Stimulated activated CD4-positive, alpha-beta T cell treated with anti-CD3 and anti-CD28 coated beads, TNF-alpha, amount 100 ng/mL, for 48 hours (primary cell): ENCODE data around the gene SLC25A21.
"Not testable (repeated sequence)": the region's sequence is repeated elsewhere in the genome, so short reads cannot be mapped to it uniquely, and the experiment has no call there.

Source experiments
- DNase-seq, 3 donors: peaks; one replicate each; pipeline ENCODE4 v3.0.0-alpha.2; 2020; ENCODE audit warnings: low read depth in 3 of 3

Gene SLC25A21

DNA sequence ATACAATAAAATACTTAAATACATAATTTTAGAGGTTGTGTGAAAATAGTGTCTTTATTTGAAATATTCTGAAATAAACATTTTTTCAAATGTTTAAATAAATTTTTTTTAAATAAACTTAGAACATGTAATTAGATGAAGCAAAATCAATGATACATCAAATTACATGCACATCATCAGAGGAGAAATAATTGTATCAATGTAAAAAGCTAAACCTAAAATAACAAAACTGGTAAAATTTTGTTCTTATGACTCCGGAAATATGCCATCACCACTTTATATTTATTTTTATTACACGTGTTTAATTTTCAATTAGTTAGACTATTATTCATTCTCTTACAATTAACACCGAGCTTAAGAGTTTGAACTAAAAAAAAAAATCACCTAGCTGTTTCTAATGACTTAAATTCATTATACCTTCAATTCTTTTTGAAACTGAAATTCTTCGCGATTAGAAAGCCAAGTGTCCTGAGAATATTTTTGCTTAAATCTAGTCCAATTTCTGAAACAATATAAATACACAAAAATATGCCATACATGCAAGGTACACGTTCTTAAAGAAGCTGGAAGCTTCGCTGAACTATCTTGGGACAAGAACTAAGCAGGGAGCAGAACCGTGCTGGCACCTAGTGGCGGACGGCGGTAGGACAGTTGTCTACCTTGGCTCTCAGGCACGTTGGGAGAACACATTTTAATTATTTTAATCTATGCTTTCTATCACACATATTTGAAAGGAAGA, 230.5 kb downstream of the SLC25A21 start:
- DNase-seq: peak; percentile 15 to 31 (median 26)

DNA sequence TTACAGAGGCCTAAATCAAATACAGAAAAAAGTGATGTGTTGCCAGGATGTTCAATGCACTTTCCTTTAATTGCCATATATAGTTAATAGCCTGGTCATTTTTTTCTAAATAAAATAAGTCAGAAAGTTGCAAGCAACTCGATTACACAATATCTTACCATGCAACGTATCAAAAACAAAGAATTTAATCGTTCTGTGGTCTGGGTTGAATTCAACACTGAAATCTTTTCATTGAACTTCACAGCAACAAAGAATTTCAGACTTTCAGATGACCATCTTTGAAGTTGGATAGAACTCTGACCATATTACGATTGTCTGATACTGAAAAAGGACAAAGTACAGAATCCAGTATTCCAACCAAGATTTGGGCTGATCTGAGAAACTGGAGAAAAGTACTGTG, 231.9 kb downstream of the SLC25A21 start:
- no peak for DNase-seq

DNA sequence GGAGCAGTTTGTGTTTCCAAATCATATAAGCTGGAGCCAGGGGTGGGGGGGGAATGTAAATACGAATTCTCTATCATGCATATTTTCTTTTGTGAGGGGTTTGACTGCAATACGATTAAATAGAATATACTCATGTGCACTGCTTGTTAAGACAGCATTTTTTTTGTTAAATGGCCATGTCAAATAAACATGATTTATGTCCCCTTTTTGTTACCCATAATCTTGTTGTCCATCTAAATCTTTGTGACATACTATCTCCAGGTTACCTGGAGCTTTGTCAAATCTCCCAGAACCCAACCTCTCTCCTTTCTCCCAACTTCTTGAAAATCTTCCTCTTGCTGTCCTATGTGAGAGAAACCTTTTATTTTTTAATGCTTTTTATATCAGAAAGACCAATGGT, 233.1 kb downstream of the SLC25A21 start:
- DNase-seq: no peak

DNA sequence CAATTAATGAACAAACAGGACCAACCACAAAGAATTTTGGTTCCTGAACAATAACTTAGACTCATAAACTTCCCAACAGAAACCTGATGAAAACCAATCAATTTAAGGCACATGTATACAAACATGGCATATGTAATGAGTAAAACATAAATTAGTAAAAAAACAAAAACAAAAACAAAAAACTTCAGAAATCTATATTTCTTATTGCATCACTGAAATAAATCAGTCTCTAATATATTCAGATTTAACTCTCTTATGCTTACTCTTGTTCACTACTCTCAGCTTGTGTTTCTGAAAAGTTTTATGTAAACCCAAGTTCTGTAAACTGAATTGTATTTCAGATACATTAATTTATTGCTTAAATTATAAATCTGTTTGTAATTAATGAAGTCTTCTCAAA, 233.7 kb downstream of the SLC25A21 start:
- DNase-seq: no peak

DNA sequence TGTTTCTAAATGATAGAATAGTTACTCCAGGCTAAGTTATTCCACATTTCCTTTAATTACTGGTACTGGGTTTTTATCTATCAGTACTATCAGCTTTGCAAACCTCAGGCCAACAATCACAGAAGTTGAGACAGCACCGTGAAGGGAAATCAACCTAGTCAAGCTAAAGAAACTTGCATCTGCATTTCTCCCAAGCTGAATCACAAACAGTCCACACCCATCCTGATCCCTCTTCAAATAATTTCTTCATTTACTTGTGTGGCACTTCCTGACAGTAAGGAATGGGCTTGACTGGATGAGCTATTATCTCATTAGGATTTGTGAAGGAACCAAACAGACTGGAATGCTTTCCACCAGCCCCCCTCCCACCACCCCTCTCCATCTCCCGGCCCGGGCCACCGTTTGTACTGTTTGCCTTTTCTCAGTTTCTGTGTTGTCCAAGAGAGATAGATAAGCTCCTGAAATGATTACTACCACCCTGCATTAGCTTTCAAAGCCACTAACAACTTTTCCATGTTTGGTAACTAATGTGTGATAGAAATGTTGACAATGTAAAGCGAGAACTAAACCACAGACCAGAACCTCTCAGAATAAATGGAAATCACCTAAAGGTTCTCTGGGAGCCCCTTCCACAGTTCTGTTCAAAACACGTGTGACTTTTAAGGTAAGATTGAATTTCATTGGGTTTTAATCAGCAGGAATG, 236.3 kb downstream of the SLC25A21 start:
- no peak for DNase-seq

DNA sequence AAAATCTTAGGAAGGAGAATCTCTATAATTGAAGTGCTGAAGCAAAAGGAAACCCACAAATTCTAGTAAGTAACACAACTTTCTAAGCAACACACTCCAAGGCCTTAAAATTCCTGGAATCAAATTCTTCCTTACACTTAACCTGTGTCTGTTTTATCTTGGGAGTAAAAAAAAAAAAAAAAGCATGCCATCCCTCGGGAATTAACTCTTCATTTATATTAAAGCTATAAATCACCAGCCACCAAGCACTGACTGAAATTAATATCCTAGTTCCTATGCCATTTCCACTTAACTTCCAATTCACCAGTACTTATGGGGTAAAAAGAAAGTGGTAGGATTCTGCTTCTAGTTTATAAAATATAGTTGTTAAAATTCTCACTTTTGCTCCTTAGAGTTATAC, 238.1 kb downstream of the SLC25A21 start:
- no peak for DNase-seq

DNA sequence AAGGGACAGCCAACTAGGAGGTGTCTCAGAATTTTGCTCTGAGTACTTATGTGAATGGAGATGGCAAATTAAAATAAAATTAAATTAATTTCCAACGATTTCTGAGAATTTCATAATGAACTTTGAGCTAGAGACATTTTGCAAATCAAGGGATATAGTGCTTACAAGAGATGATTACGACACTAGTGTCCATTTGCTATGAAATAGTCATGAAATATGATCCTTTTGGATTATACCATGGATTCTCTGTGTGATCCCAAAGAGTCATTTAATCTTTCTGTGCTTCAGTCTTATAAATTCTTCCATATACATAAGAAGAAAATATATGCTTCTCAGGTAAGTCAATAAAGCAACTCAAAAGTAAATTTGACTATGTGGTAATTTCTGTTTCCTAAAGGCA, 240.6 kb downstream of the SLC25A21 start:
- no peak for DNase-seq

DNA sequence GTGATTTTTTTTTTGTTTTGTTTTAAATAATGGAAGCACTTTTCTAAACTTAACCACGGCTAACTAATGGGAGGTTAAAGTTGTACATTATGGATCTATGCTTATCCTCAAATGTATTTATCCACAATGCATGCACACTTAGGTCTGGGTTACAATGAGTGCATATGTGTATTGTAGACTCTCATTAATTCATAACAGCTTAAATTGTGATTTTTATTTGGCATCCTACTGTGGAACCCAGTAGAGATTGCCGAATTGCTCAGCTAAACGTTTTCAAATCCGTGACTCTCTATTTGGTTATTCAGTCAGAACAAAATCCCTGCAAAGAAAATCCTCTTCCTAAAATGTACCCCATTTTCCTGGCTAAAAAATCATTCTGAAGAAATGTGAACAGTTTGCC, 244.0 kb downstream of the SLC25A21 start:
- DNase-seq: no peak

DNA sequence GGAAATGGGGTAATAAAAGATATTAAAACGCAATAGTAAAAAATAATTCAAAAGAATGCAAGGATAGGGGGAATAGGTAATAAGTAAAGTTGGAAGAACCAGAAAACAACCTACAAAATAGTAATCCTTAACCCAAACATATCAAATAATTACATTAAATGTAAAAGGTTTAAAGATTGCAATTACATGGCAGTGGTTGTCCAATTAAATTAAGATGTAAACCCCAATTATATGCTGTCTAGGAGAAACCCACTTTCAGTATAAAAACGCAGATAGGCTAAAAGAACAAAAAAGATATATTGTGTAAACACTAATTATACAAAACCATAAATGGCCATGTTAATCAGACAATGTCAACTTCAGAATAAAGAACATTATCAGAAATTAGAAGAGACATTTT, 247.3 kb downstream of the SLC25A21 start:
- no peak for DNase-seq

DNA sequence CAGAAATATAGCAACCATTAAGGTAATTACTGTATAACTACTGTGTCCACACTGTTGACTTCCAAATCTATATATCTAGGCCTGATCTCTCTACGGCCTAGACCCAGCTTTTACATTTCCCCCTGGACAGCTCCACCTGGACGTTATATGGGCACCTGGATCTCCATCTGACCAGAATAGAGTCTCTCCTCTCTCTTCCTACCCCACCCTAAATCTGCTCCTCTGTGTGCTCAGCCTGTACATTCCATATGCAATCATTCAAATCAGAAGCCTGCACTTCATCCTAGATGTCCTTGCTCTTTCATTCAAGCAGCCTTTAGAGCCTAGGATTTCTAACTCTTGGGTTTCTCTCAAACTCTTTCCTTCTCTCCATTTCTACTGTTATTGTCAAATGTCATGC, 255.7 kb downstream of the SLC25A21 start:
- no peak for DNase-seq

DNA sequence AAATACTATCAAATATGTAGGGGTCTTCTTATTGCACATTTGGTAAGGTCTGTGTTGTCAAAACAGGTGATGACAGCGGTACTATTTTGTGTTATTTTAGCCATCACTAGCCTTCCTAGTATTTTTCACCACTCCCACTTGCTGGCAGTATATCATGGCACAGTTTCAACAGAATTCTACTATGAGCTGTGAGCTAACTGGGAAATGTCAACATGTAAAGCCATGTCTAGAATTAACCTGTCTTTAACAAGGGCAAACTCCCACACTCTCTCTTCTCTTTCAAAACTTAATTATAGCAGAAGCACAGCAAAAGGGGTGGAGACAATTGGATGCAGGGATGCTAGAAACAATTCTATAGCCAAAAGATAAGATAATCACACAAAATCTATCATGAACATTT, 257.3 kb downstream of the SLC25A21 start:
- no peak for DNase-seq

DNA sequence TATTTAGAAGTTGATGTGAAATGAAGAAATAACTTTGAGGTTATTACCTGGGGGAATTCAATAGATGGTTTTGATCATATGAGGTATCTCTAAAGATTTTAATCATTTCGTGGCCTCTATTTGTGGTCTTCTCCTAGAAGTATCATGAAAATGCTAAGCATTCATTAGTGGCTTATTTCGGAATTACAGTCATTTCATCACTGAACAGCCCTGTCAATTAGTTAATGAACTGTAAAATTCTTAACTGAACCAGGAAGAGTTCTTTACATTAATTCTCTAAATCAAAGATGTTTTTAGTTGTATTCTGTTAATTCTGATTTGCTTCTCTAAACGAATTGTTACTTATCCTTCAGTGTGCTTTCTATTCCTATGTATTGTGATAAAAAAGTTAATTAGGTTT, 261.8 kb downstream of the SLC25A21 start:
- no peak for DNase-seq

DNA sequence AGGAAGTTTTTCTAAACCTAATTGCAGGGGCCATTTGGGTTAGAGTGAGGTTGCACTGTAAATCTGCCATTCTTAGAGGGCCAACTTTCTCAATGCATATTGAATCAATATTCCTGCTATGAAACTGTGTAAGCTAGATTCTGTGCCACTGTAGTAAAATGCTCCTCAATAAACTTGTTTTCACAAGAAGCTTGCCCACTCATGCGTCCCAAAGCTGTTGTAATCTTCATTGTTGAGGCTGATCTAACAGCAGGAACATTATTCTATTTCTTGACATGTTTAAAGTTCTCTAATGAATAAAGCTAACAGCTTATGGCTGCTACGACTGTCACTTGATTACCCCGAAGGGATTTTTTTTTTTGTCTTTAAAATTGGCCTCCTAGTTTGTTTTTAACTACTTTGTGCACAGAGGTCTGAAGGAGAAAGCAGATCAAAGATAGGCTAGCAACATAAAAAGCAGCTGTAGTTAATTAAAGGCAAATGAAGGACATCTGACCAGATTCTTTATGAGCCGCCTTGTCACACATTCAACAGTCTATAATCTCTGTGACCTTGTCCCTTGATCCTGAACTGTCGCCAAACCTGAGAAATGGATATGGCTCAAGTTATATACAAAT, 267.0 kb downstream of the SLC25A21 start:
- no peak for DNase-seq

DNA sequence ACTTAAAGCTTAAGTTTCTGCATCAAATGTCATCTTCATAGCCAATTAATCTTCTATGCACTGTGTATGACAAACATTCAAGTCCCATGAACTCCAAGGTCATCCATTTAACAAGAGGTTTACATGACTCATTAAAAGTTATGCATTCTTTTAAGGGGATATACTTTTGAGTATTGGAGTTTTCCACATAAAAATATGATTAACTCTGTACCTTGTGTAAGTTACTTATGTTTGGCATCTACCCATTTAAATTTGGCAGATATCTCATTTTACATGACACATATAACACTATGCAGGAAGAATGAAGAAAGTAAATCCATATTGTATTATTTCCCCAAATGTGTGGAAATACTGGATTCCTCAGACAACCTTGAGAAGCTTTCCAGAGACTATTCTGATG, 270.5 kb downstream of the SLC25A21 start:
- no peak for DNase-seq

DNA sequence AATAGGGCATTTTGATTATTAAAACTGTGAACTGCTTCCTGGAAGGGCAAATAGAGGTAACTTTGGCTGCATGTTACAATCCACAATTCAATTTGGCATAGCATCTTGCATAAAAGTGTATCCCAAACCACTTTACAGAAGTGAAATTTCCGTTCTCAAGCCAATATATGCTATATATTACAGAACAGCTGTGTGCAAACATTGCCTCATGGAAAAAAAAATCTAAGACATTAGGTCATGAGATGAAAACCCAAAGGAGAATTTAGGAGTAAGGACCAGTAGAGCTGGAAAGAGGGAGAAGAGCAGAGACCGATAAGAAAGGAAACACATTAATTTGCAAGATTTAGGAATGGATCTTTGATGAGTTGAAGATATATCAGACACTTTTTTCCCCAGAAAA, 271.6 kb downstream of the SLC25A21 start:
- DNase-seq: no peak

DNA sequence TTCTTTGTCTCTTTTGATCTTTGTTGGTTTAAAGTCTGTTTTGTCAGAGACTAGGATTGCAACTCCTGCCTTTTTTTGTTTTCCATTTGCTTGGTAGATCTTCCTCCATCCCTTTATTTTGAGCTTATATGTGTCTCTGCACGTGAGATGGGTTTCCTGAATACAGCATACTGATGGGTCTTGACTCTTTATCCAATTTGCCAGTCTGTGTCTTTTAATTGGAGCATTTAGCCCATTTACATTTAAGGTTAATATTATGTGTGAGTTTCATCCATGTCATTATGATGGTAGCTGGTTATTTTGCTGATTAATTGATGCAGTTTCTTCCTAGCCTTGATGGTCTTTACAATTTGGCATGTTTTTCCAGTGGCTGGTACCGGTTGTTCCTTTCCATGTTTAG, 276.1 kb downstream of the SLC25A21 start:
- not testable (repeated sequence) for DNase-seq

DNA sequence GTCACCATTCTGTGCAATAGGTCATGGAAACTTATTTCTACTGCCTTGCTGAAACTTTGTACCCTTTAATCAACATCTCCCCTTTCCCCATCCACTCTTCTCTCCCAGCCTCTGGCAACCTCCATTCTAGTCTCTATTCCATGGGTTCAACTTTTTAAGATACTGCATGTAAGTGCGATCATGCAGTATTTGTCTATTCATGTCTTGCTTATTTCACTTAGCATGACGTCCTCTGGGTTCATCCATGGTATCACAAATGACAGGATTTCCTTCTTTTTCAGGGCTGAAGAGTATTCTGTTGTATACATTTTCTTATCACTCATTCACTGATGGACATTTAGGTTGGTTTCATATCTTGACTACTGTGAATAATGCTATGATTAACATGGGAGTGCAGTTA, 288.4 kb downstream of the SLC25A21 start:
- no peak for DNase-seq

DNA sequence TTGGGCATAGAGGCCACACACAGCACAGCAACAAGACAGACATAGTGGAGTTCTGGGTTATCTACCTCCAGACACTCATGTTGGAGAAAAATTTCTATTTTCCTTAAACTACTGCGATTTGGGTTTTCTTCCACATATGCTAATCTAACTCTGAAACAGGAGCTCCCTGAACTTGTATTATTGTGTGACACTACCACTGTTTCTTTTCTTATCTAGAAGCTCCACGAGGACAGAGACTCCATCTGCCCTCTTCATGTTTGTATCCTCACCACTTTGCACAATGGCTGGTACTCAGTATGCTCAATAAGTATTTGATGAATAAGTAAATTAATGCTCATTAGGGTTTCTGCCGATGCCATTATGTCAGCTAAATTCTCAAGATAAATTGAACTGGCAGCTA, 292.1 kb downstream of the SLC25A21 start:
- DNase-seq: no peak

DNA sequence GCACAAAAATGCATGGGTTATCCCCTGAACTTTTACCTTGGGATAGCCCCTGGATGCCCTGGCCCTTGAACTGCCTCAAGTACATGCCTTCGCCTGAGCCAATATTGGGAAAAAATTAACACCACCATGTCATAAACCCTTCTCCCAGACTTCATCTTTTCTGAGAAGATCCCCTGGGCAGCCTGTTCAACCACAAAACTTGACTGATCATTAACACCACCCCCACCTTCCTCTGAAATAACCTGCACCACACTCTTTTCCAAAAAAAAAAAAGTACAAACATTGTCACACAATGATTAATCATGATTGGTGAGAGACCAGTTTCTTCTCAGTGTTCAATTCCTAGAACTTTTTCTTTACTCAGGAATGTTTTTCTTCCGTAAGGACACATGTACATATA, 292.8 kb downstream of the SLC25A21 start:
- no peak for DNase-seq

DNA sequence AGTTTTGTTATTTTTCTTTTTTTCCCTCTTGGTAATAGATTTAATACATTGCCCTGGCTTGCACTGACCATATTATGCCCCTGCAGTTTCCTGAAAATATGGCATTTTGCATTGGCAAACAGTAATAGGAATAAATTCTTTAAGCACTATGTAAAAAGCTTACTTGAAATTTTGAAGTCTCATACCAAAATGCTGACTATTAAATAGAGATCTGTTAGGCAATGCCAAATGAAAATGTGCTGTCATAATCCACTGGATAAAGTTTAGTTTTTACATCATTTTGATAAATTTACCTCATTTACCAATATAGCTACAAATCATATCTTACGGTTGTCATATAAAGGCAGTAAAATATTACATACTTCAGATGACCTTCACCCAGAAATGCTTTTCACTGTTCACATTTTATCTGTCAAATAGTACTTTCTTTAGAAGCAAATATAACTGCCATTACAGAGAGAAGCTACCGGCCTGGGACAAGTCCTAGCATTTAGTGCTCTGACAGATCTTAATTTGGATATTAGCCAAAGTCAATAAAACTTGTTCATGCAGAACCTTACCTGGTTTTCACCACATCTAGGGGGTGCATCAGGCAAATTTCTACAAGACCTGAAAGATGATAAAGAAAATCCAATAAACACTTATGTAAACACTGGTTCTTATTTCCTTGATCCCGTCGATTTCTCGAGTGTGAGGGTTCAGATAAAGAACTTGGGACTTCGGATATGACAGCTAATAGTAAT, 297.8 kb downstream of the SLC25A21 start:
- DNase-seq: no peak

DNA sequence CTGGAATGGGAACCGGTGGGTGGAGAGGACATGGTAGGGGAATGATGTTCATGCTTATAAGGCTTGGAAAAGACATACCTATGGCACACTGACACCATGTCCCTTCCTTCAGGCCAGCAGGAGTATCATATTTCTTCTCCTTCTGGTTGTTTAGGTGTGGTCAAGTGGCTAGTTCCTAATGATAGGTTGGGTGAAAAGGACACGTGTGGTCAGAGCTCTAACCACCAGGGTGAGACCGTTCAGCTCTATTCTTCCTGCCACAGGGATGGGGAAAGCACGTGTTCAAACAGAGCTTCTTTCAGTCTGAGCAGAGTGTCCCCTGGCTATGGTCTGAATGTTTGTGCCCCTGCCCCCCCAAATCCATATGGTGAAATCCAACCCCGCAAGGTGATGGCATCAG, 301.6 kb downstream of the SLC25A21 start:
- DNase-seq: no peak

DNA sequence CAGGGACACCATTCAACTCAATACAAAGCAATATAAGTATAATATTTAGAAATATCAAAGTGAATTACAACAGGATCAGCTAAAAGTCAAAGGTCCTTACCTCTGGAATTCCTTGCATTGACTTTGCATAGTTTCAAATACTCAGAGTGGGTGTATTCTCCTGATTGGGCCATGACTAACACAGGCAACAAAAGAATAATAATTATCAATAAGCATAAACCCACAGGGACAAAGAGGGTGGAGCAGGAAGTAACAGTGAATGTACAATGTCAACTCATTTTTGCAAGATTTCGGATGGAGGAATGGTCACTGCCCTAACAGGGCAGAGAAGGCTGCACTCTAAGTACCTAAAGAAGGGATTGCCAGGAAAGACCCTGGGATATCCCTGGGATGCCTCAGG, 303.3 kb downstream of the SLC25A21 start:
- no peak for DNase-seq

DNA sequence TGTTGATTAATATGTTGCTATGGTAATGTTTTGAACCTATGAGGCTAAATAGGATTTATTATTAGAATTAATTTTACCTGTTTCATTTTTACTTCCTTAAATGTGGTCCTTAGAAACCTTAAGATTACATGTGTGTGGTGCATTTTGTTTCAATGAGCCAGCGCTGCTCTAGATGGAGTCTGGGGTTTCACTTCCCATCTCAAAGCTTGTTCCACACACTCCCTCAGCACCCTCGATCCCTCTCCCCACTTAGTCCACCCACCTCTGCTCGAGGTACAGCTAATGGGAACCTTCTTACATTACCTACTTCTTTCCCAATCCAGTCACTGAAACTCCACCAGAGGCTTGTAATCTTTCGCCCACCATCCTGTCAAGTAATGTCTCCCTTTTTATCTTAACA, 305.5 kb downstream of the SLC25A21 start:
- no peak for DNase-seq
